K562 (cell line): ENCODE measurements around the gene ANKZF1. TPM values are rescaled to one million over a fixed set of nuclear protein-coding genes. Genes with fewer than 3 reads are reported as not detected.

Experiments used
- CCNT2 ChIP-seq: IDR thresholded peaks from 2 replicates; pipeline ENCODE4 v1.6.1; 2011; ENCODE audit warnings: borderline replicate concordance, low read depth, mild to moderate bottlenecking, moderate library complexity, mixed read lengths, low read length; ENCODE audit not compliant: insufficient read length; ENCODE audit errors: extremely low read depth
- COPS2 ChIP-seq: fragments of 450-650 bp; conservative IDR thresholded peaks from 2 replicates; pipeline ENCODE4 v1.6.1; 2016; ENCODE audit warnings: mild to moderate bottlenecking, moderate library complexity
- DLX4 ChIP-seq: fragments of 250-450 bp; sonication (Bioruptor Pico); IDR thresholded peaks from 2 replicates; pipeline ENCODE4 v1.6.1; 2021; ENCODE audit warnings: mild to moderate bottlenecking
- HMBOX1 ChIP-seq: sonication (generic); IDR thresholded peaks from 2 replicates; pipeline ENCODE4 v1.6.1; 2016
- HNRNPUL1 ChIP-seq: fragments of 200-400 bp; formaldehyde crosslinking; IDR thresholded peaks from 2 replicates; pipeline ENCODE4 v1.6.1; 2017; ENCODE audit warnings: low read length
- MAZ ChIP-seq, 2 experiments: fragments of 450-650 bp in 1 of 2; sonication (generic) in 1 of 2; formaldehyde crosslinking; IDR thresholded peaks in 1 of 2; conservative IDR thresholded peaks in 1 of 2; 2 replicates each; pipeline versions ENCODE4 v1.4.0 to v1.5.0; 2020; ENCODE audit warnings: mild to moderate bottlenecking in 1 of 2, missing genetic modification reagents in 1 of 2
- MED1 ChIP-seq: sonication (generic); formaldehyde crosslinking; IDR thresholded peaks from 2 replicates; pipeline ENCODE4 v1.8.1; 2023; ENCODE audit warnings: missing genetic modification reagents, borderline replicate concordance
- NFE2L1 ChIP-seq: fragments of 450-650 bp; IDR thresholded peaks from 2 replicates; pipeline ENCODE4 v1.6.1; 2016; ENCODE audit warnings: missing genetic modification characterization, low read depth, mild to moderate bottlenecking, missing compliant biosample characterization, moderate library complexity, borderline replicate concordance
- NFXL1 ChIP-seq: fragments of 450-650 bp; formaldehyde crosslinking; IDR thresholded peaks from 2 replicates; pipeline ENCODE4 v1.4.0; 2021; ENCODE audit warnings: mild to moderate bottlenecking
- RAD21 ChIP-seq, 2 experiments: fragments of 250-450 bp in 1 of 2; fragments of 450-650 bp in 1 of 2; sonication (Bioruptor Pico) in 1 of 2; formaldehyde crosslinking in 1 of 2; IDR thresholded peaks in 1 of 2; conservative IDR thresholded peaks in 1 of 2; 2 replicates each; pipeline versions ENCODE4 v1.4.0 to v1.8.0; 2020 to 2022; ENCODE audit warnings: mild to moderate bottlenecking in 2 of 2, moderate library complexity in 1 of 2
- SIRT6 ChIP-seq: IDR thresholded peaks from one replicate; pipeline ENCODE4 v1.6.1; 2012; ENCODE audit warnings: low read depth, mild to moderate bottlenecking, control low read depth, inconsistent platforms, low read length, moderate library complexity
- TBL1XR1 ChIP-seq, 2 experiments: IDR thresholded peaks; 2 replicates each; pipeline ENCODE4 v1.6.1; 2012; ENCODE audit warnings: improper control_type of control experiment in 2 of 2, low read length in 2 of 2, mild to moderate bottlenecking in 1 of 2
- ZNF212 ChIP-seq: fragments of 450-650 bp; formaldehyde crosslinking; IDR thresholded peaks from 2 replicates; pipeline ENCODE4 v1.4.0; 2020; ENCODE audit warnings: mild to moderate bottlenecking
- ZNF280B ChIP-seq: fragments of 250-450 bp; sonication (Bioruptor Pico); IDR thresholded peaks from 2 replicates; pipeline ENCODE4 v1.5.1; 2021; ENCODE audit warnings: mild to moderate bottlenecking
- ZNF431 ChIP-seq: sonication (generic); formaldehyde crosslinking; IDR thresholded peaks from 2 replicates; pipeline ENCODE4 v1.8.0; 2022; ENCODE audit warnings: mild to moderate bottlenecking, missing genetic modification reagents
- ZNF644 ChIP-seq: fragments of 200-800 bp; sonication (Bioruptor generic); IDR thresholded peaks from 2 replicates; pipeline ENCODE4 v1.6.1; 2016; ENCODE audit warnings: low read depth, missing genetic modification characterization, missing compliant biosample characterization
- ZNF696 ChIP-seq: fragments of 250-450 bp; sonication (Bioruptor Pico); conservative IDR thresholded peaks from 2 replicates; pipeline ENCODE4 v1.4.0; 2020; ENCODE audit warnings: mild to moderate bottlenecking, moderate library complexity
- polyA plus RNA-seq, 8 experiments: library from polyadenylated mRNA; depleted of rRNA in 4 of 8; stranded (reverse) in 5 of 8; unstranded in 3 of 8; fragments of >200 nt; fragmentation: Nextera tagmentation in 2 of 8; fragmentation: Illumina TruSeq in 1 of 8; extraction: Ambion mirVana in 2 of 8; extraction: Trizol in 1 of 8; gene quantifications; 2 replicates each; pipeline versions ENCODE4 v1.2.1 to v1.2.3, GENCODE V29; 2011 to 2014; ENCODE audit warnings: inconsistent platforms in 1 of 8, missing spikeins in 1 of 8
- total RNA-seq, 7 experiments: library from RNA; depleted of rRNA in 6 of 7; stranded (reverse); fragments of >200 nt in 6 of 7; fragmentation: Illumina TruSeq in 2 of 7; extraction: Trizol in 2 of 7; gene quantifications; 2 replicates each; pipeline versions ENCODE4 v1.2.1 to v1.2.3, GENCODE V29; 2011 to 2021; ENCODE audit warnings: low replicate concordance in 1 of 7
- TF ChIP-seq, protein P1 (sequence below): fragments of 450-650 bp; IDR thresholded peaks from 2 replicates; pipeline ENCODE4 v1.6.1; 2017; ENCODE audit warnings: antibody characterized with exemption, mild to moderate bottlenecking

ANKZF1 gene
- total and polyA plus RNA-seq, 9 of the 15 experiments (the other 6 are each of a cell fraction or from before 2014, with no cell fraction given) = 3.1 to 60.6 (median 31.0) TPM

- TF ChIP-seq, protein P1, sequence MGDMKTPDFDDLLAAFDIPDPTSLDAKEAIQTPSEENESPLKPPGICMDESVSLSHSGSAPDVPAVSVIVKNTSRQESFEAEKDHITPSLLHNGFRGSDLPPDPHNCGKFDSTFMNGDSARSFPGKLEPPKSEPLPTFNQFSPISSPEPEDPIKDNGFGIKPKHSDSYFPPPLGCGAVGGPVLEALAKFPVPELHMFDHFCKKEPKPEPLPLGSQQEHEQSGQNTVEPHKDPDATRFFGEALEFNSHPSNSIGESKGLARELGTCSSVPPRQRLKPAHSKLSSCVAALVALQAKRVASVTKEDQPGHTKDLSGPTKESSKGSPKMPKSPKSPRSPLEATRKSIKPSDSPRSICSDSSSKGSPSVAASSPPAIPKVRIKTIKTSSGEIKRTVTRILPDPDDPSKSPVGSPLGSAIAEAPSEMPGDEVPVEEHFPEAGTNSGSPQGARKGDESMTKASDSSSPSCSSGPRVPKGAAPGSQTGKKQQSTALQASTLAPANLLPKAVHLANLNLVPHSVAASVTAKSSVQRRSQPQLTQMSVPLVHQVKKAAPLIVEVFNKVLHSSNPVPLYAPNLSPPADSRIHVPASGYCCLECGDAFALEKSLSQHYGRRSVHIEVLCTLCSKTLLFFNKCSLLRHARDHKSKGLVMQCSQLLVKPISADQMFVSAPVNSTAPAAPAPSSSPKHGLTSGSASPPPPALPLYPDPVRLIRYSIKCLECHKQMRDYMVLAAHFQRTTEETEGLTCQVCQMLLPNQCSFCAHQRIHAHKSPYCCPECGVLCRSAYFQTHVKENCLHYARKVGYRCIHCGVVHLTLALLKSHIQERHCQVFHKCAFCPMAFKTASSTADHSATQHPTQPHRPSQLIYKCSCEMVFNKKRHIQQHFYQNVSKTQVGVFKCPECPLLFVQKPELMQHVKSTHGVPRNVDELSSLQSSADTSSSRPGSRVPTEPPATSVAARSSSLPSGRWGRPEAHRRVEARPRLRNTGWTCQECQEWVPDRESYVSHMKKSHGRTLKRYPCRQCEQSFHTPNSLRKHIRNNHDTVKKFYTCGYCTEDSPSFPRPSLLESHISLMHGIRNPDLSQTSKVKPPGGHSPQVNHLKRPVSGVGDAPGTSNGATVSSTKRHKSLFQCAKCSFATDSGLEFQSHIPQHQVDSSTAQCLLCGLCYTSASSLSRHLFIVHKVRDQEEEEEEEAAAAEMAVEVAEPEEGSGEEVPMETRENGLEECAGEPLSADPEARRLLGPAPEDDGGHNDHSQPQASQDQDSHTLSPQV = no peak
- TF ChIP-seq ZNF431 (CRISPR knock-in tag) (no peak; the same call in 1 of the 2 replicates), COPS2 (no peak), TBL1XR1 (IDR thresholded peaks at IDR 0.05; ENCODE audit: low read length in 2 of 2) (peak in 1 of 2 experiments; percentile 94; a peak in 3 of 4 replicates), CCNT2 (peak; percentile 100), HMBOX1 (no peak), MED1 (CRISPR knock-in tag) (no peak), ZNF644 (tag) (peak; percentile 94), NFE2L1 (tag) (no peak), SIRT6 (no peak), ZNF212 (no peak), RAD21 (CRISPR knock-in tag; conservative IDR thresholded peaks at IDR 0.05 in 1 of 2, IDR thresholded peaks at IDR 0.05 in 1 of 2) (peak; percentile 72 to 74), NFXL1 (CRISPR knock-in tag) (no peak), ZNF280B (no peak), ZNF696 (CRISPR knock-in tag) (no peak), HNRNPUL1 (no peak), MAZ (CRISPR knock-in tag; conservative IDR thresholded peaks at IDR 0.05 in 1 of 2, IDR thresholded peaks at IDR 0.05 in 1 of 2) (peak; percentile 89 to 98), DLX4 (CRISPR knock-in tag) (no peak)
These were observed 49.7 kb downstream of the ANKZF1 start, which contains the start of gene DNAJB2 (continued) for GRCh38 chr2:219279151-219279915.
